Measurements from ENCODE around the gene PITPNM3. TPM values are rescaled to one million over a fixed set of nuclear protein-coding genes. Genes with fewer than 3 reads are reported as not detected.
"Not testable (repeated sequence)": the region's sequence is repeated elsewhere in the genome, so short reads cannot be mapped to it uniquely, and the experiment has no call there.

Gene PITPNM3
- total RNA-seq, 1 donor from 2014 or later: 0.72 TPM

GRCh38 chr17:6574687-6575595 lies 18.6 kb upstream of the PITPNM3 start:
- peak; percentile 44 for DNase-seq (ENCODE audit: low read depth)

- no peak for DNase-seq (ENCODE audit: low read depth)
Measured at GRCh38 chr17:6573982-6574686, 17.8 kb upstream of the PITPNM3 start.

- DNase-seq (ENCODE audit: low read depth): not testable (repeated sequence)
Measured at GRCh38 chr17:6573495-6573894, 17.1 kb upstream of the PITPNM3 start.

DNA sequence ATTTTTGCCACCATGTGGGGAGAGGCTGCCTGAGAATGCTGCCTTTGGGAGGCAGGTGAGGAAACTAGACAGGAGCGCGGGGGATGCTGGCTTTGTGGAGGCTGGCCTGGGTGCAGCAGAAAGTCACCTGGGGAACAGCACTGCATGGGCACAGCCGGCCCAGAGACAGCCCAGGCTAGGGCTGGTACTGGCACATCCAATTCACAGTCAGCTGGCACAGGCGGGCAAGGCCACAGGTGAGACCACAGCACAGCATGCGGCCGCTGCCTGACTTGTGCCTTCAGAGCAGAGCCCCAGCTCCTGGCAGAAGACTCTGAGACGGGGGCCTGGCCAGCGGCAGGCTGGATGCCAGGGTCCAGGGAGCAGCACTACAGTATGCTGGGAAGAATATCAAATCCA lies 16.6 kb upstream of the PITPNM3 start:
- no peak for DNase-seq (ENCODE audit: low read depth)

DNA sequence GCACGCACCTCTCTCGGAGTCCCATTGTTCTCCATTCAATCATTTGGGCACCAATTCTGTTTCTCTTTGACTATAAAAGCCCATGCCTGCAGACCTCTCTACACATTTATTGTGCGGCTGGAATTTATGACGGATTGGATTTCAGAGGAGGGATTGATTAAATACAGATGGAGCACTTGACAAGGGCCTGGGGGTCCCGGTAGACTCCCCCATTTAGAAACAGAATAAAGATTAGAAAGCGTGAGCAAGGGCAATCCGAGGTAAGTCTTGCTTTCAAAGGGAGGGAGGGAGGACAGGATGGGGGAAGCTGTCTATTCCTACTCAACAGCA lies 15.1 kb upstream of the PITPNM3 start:
- DNase-seq (ENCODE audit: low read depth): no peak

GRCh38 chr17:6570731-6571451 lies 14.5 kb upstream of the PITPNM3 start:
- no peak for DNase-seq (ENCODE audit: low read depth)

DNA sequence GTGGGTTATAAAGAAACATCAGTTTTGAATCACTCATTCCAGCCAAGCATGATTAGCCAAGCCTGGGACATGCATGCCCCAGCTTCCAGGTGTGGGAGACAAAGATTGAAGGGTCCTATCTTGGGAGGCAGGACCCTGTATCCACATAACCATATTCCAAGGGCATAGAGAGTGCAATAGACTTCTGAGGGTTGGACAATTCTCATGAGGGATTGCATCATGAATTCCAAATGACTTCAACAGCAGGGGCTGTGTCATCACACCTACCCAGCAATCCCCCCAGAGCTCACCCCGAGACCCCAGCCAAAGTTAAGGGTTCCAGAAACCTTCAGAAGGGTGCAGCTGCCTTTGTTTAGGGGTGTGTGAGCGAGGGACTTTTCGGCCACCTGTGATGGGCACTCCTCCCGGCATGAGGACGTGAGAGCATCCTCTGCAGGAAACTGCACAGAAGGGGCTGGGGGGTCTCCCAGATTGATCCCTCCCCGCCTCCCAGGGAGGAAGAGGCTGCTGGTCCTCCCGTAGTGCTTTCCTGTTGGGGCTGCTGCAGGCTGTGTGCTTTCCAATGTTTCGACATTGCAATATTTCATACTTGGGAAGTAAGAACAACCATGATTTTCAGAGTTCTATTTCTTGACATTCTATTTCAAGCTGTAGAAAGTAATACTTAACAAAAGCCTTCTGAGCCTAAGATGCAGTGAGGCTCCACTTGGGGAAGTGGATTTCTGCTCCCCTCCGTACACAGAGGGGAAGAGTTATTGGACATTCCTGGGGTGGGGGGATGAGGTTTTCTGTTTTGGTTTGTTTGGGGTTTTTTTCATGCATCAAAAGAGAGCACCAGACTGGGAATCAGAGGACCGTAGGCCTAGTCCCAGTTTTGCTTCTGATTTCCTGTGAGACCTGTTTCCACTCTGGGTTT lies 13.3 kb upstream of the PITPNM3 start:
- DNase-seq (ENCODE audit: low read depth): no peak

DNA sequence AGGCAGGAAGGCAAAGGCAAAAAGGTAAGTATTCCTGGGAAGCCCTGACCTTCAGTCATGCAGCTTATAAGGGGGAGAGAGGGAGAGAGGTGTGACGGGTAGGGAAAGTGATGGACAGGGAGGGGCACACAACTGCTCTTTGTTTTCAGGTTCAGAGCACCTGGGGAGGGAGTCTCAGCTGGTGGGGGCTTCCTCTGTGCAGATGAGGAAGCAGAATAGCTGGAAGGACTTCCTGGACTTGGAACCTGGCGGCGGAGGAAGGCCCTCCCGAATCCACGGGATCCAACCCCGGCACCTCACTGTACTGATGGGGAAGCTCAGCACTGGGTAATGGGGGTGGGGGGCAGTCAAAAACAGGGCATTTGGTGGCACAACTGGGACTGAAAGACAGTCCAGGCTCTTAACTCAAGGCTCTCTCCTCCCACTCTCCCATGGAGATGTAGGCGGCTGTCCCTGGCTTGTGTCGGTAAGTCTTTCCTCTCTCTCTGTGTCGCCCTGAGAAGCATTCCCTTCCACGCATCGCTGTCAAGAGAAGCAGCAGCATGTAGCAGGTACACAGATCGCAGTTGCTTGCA lies 11.9 kb upstream of the PITPNM3 start:
- DNase-seq (ENCODE audit: low read depth): no peak

DNA sequence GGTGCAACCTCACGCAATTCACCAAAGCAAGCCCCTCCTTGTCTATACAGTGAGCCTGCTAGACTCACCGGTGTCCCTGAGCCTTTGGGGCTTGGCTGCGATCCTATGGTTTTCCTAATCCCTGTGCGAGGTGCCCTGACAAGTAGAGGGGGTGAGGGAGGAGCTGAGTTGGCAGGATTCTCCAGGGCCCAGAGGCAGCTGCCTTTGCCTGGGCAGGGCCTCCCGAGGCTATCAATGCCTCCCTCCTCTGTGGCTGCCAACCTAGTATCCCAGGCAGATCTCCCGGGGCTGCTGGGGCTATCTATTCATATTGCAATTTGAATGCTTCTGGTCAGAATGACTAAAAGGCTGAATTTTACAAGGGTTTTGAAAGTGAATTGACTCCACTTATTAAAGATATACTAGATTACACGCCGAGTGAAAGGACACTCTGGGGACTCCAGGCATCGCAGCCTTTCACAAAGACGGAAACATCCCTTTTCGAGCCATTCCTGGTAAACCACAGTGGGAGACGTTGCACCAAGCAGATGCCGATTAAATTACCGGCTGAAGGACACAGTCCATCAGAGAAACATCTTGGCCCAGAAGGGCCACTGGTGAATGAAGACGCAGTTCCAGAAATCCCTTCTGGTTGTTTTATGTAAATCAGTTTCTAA lies 11.3 kb upstream of the PITPNM3 start:
- peak; percentile 77 for DNase-seq (ENCODE audit: low read depth)

DNA sequence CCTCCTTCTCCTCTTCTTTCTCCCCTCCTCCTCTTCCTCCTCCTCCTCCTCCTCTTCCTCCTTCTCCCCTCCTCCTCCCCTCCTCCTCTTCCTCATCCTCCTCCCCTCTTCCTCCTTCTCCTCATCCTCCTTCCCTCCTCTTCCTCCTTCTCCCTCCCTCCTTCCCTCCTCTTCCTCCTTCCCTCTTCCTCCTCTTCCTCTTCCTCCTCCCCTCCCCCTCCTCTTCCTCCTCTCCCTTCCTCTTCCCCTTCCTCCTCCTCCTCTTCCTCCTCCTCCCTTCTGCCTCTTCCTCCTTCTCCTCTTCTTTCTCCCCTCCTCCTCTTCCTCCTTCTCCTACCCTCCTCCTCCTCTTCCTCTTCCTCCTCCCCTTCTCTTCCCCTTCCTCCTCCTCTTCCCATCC lies 5.1 kb upstream of the PITPNM3 start:
- no peak for DNase-seq (ENCODE audit: low read depth)

GRCh38 chr17:6560496-6560895 lies 4.1 kb upstream of the PITPNM3 start:
- no peak for DNase-seq (ENCODE audit: low read depth)

GRCh38 chr17:6559753-6560215 lies 3.4 kb upstream of the PITPNM3 start:
- no peak for DNase-seq (ENCODE audit: low read depth)

DNA sequence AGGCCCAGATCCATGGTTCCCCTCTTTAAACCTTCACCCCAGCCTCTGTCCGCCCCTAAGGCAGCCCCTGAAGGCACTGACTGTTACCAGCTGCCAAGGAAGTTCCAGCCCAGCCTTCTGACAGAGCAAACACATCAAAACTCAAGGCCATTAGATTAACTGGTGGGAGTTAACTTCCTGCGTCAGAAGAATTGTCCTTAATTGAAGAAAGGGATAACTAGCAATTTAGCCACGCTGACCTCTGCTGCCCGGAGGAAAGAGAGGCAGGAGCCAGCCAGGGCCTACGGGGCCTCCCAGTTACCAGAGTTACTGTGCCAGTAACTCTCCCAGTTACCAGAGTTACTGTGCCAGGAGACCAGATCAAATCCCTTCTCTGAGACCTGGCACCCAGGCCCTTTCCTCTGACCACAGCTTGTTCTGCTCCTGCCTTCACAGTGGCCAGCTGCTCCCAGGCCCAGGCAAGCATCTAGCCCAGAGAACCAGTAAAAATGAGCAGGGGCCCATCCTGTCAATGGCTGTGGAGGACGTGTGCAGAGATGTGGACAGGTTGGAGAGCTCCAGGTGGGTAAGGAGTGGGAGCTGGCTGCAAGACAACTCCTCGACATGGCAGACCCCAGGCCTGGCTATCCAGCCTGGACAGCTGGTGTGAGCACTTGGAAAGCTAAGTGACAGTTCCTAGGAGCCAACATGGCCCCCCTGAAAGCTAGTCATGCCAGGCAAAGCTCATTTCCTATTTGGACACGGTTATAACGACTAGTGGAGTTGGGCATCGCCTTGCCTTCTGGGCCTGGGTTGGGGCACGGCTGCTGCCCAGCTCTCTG lies 2.8 kb upstream of the PITPNM3 start:
- DNase-seq (ENCODE audit: low read depth): no peak

- DNase-seq (ENCODE audit: low read depth): no peak
Measured at GRCh38 chr17:6558276-6558675, 1.9 kb upstream of the PITPNM3 start.

DNA sequence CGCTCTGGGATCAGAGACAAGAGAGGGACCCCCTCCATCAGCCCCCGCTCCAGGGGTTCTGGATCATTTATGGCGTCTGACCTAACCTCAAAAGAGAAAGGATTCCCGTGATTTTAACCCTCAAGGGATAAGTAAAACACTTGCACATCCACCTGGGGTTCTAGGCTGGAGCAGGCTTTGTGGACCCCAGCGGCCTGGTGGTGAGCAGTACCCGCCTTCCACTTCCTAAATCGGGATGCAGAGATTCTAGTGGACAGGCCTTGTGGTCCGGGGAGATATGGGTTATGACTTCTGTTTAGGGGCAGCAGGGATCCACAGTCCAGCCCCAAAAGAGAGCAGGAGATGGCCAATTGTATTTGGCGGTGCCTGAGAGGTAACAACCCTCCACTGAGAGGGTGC lies 684 bp upstream of the PITPNM3 start:
- no peak for DNase-seq (ENCODE audit: low read depth)

- peak; percentile 49 for DNase-seq (ENCODE audit: low read depth)
Measured at GRCh38 chr17:6555331-6556120, 829 bp downstream of the PITPNM3 start.

GRCh38 chr17:6554871-6555330 lies 1.5 kb downstream of the PITPNM3 start:
- DNase-seq (ENCODE audit: low read depth): no peak

- no peak for DNase-seq (ENCODE audit: low read depth)
Measured at GRCh38 chr17:6554342-6554741, 2.0 kb downstream of the PITPNM3 start.
